ENCODE data around the gene ENOX1. TPM values are rescaled to one million over a fixed set of nuclear protein-coding genes. Genes with fewer than 3 reads are reported as not detected.
"Not testable (repeated sequence)": the region's sequence is repeated elsewhere in the genome, so short reads cannot be mapped to it uniquely, and the experiment has no call there.

Gene ENOX1
- total RNA-seq, 4 donors from 2014 or later, result 3.6 to 18.7 (median 5.7) TPM

GRCh38 chr13:43428545-43429296 lies 358.1 kb downstream of the ENOX1 start:
- no peaks in the 10 kb centered on the region for H3K36me3 ChIP-seq
- no peak for TF ChIP-seq POLR2A (IDR thresholded peaks at IDR 0.05)
- TF ChIP-seq, protein P1, sequence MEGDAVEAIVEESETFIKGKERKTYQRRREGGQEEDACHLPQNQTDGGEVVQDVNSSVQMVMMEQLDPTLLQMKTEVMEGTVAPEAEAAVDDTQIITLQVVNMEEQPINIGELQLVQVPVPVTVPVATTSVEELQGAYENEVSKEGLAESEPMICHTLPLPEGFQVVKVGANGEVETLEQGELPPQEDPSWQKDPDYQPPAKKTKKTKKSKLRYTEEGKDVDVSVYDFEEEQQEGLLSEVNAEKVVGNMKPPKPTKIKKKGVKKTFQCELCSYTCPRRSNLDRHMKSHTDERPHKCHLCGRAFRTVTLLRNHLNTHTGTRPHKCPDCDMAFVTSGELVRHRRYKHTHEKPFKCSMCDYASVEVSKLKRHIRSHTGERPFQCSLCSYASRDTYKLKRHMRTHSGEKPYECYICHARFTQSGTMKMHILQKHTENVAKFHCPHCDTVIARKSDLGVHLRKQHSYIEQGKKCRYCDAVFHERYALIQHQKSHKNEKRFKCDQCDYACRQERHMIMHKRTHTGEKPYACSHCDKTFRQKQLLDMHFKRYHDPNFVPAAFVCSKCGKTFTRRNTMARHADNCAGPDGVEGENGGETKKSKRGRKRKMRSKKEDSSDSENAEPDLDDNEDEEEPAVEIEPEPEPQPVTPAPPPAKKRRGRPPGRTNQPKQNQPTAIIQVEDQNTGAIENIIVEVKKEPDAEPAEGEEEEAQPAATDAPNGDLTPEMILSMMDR (IDR thresholded peaks at IDR 0.05), result no peak
- no peaks in the 10 kb centered on the region for H3K9me3 ChIP-seq
- no peaks in the 10 kb centered on the region for H3K27me3 ChIP-seq
- H3K4me1 ChIP-seq, result no peaks in the 10 kb centered on the region
- DNase-seq, result no peak
- intact Hi-C loops (cut with DNase I; ENCODE audit: low total_unique reads), result no loop called here
- H3K4me3 ChIP-seq, result no peak overlapping the region
- no peak overlapping the region for H3K27ac ChIP-seq

- no peak overlapping the region for H3K27ac ChIP-seq
- no peaks in the 10 kb centered on the region for H3K9me3 ChIP-seq
Measured at GRCh38 chr13:43426355-43426754, 360.4 kb downstream of the ENOX1 start.

DNA sequence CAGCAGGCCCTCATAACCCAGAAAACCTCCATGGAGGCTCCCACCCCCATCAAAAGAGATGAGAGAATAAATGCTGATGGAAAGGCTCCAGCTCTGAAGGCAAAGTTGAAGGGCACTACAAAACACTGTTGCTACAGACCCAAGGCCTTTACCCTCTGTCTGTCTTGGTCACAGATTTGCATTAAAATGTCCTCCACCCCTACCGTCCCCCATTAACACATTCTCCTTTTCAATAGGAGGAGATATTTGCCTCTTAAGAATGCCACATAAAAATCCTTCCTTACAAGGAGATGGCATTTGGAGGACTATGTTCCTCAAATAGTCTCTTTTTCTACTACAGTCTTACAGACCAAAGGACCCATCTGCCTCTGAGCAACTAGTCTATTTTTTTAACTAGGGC lies 361.5 kb downstream of the ENOX1 start:
- intact Hi-C loops (cut with DNase I; ENCODE audit: low total_unique reads), result no loop called here
- H3K9me3 ChIP-seq, result no peaks in the 10 kb centered on the region
- no peaks in the 10 kb centered on the region for H3K27me3 ChIP-seq
- H3K4me1 ChIP-seq, result no peaks in the 10 kb centered on the region
- H3K4me3 ChIP-seq, result no peak overlapping the region
- DNase-seq, result no peak
- no peak for TF ChIP-seq POLR2A (IDR thresholded peaks at IDR 0.05)
- TF ChIP-seq, protein P1 (IDR thresholded peaks at IDR 0.05), result no peak
- H3K36me3 ChIP-seq, result no peaks in the 10 kb centered on the region
- no peak overlapping the region for H3K27ac ChIP-seq

More at GRCh38 chr13:43426355-43426754, 360.4 kb downstream of the ENOX1 start:
- Histone ChIP-seq H3K4me1 (no peaks in the 10 kb centered on the region), H3K36me3 (no peaks in the 10 kb centered on the region), H3K4me3 (no peak overlapping the region), H3K27me3 (no peaks in the 10 kb centered on the region)
- intact Hi-C loops (cut with DNase I; ENCODE audit: low total_unique reads), result no loop called here
- DNase-seq, result no peak
- TF ChIP-seq POLR2A (IDR thresholded peaks at IDR 0.05), result no peak
- TF ChIP-seq, protein P1 (IDR thresholded peaks at IDR 0.05), result no peak

GRCh38 chr13:43424412-43424811 lies 362.4 kb downstream of the ENOX1 start:
- Histone ChIP-seq H3K9me3 (no peaks in the 10 kb centered on the region), H3K36me3 (no peaks in the 10 kb centered on the region), H3K27ac (no peak overlapping the region), H3K4me3 (no peak overlapping the region), H3K4me1 (no peaks in the 10 kb centered on the region), H3K27me3 (no peaks in the 10 kb centered on the region)
- no peak for DNase-seq
- no peak for TF ChIP-seq POLR2A (IDR thresholded peaks at IDR 0.05)
- TF ChIP-seq, protein P1 (IDR thresholded peaks at IDR 0.05), result no peak
- intact Hi-C loops (cut with DNase I; ENCODE audit: low total_unique reads), result no loop called here

GRCh38 chr13:43422116-43422515 lies 364.7 kb downstream of the ENOX1 start:
- no peaks in the 10 kb centered on the region for H3K36me3 ChIP-seq
- intact Hi-C loops (cut with DNase I; ENCODE audit: low total_unique reads), result no loop called here
- no peak overlapping the region for H3K27ac ChIP-seq
- H3K27me3 ChIP-seq, result no peaks in the 10 kb centered on the region
- no peak for TF ChIP-seq POLR2A (IDR thresholded peaks at IDR 0.05)
- TF ChIP-seq, protein P1 (IDR thresholded peaks at IDR 0.05), result no peak
- H3K9me3 ChIP-seq, result no peaks in the 10 kb centered on the region
- H3K4me1 ChIP-seq, result no peaks in the 10 kb centered on the region
- no peak overlapping the region for H3K4me3 ChIP-seq
- DNase-seq, result no peak

- H3K27ac ChIP-seq; H3K4me1 ChIP-seq; DNase-seq; H3K27me3 ChIP-seq; H3K4me3 ChIP-seq; H3K9me3 ChIP-seq; intact Hi-C loops (cut with DNase I; ENCODE audit: low total_unique reads); H3K36me3 ChIP-seq: not testable (repeated sequence)
Measured at GRCh38 chr13:43416842-43417241, 369.9 kb downstream of the ENOX1 start.

GRCh38 chr13:43416408-43416807 lies 370.4 kb downstream of the ENOX1 start:
- H3K4me1 ChIP-seq; H3K27me3 ChIP-seq; H3K36me3 ChIP-seq; intact Hi-C loops (cut with DNase I; ENCODE audit: low total_unique reads); H3K9me3 ChIP-seq; H3K27ac ChIP-seq; H3K4me3 ChIP-seq; DNase-seq: not testable (repeated sequence)

GRCh38 chr13:43415903-43416391 lies 370.8 kb downstream of the ENOX1 start:
- H3K36me3 ChIP-seq; H3K4me3 ChIP-seq; intact Hi-C loops (cut with DNase I; ENCODE audit: low total_unique reads); H3K27ac ChIP-seq; H3K4me1 ChIP-seq; H3K9me3 ChIP-seq; H3K27me3 ChIP-seq; DNase-seq: not testable (repeated sequence)
